HG03575 (cell line): ENCODE measurements around the gene IFNA14.
"Not testable (repeated sequence)": the region's sequence is repeated elsewhere in the genome, so short reads cannot be mapped to it uniquely, and the experiment has no call there.

Experiments
- ATAC-seq: cut with Tn5 transposase; IDR thresholded peaks from one replicate; pipeline ENCODE4 v1.9.1; 2021; ENCODE audit not compliant: unreplicated experiment, insufficient number of reproducible peaks, low FRiP score; ENCODE audit errors: extremely low read depth

The IFNA14 gene

DNA sequence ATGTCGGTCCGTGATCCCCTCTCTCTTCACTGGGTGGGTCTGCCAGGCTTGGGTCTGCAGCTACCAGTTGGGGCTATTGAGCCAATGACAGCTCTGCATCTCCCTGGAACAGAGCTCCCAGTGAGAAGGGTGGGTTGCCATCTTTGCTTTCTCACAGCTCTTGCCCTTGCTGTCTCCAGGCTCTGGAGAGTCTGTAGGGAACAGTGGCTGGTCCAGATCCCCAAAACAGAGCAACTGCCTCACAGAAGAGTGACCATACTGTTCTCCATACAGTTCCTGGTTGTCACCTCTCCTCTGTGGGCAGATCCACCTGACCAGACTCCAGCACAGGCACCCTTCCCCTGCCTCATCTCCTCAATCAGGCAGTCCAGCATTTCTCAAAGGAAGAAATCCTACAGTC lies 6.5 kb downstream of the IFNA14 start:
- ATAC-seq = no peak

DNA sequence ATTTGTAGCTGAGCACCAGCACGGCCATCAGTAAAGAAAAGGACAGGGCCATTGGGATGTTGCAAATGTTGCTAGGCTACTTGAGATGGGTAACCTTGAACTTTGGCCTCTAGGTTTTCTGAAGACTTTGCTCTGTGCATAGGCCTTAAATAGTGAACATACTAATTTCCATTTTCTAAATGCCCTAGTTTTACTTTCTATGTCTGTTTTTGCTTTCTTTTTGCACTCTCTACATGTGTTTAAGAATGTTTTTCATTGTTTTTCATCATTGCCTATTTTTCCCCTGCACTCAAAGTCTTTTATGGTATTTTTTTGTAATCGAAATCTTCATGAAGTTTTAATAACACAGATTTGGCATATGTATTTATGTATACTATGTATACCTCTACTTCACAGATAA lies 11.7 kb downstream of the IFNA14 start, which contains the start of gene IFNA17:
Gene IFNA17 (minus strand): TSS at position 101 of the 400 bp plus-strand sequence. CDS start 49 bp downstream, at position 52.
- ATAC-seq = no peak

DNA sequence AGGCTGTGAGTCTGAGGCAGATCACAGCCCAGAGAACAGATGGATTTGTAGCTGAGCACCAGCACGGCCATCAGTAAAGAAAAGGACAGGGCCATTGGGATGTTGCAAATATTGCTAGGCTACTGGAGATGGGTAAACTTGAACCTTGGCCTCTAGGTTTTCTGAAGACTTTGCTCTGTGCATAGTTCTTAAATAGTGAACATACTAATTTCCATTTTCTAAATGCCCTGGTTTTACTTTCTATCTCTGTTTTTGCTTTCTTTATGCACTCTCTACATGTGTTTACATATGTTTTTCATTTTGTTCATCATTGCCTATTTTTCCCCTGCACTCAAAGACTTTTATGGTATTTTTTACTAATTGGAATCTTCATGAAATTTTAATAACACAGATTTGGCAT lies 22.6 kb downstream of the IFNA14 start, which contains the start of gene IFNA16:
Gene IFNA16 (minus strand): TSS at position 101 of the 400 bp plus-strand sequence. CDS start 6 bp downstream, at position 95.
- not testable (repeated sequence) for ATAC-seq

DNA sequence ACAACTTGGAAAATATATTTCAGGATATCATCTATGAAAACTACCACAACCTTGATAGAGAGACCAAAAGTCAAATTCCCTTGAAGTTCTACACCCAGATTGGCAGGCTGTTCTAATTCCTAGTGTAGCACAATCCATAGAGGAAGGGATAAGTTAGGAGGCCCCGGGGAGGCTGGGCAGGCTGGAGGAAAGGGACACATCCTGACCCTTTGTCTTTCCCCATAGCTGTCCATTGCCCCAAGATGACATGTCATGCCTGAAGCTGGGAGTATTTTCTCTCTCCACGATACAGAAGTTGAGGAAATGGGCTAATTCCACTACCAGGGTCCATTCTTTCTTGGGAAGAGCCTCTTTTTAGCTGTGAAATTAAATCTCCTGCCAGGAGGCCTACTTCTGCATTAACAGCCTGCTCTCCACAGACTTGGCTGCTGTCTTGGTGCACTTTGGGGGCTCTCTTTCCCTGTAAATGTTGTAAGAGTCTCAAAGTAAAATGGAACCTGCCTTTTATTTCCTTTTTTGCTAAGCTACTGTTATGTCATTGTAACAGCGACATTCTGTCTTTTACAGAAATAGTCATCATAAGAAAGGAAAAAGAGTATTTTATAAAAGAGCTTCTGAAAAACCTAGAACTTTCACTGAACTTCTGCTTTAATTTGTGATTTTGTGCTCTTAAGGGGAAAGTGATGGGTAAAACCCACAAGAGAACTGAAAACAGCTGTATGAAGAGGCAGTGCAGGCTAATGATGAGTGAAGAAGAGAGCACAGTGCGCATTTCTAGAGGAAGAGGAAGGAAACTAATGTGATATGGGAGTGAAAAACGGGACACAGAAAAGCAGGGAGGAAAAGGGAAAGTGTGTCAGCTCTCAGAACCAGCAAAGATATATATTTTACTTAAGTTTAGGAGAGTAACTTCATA lies 26.1 kb downstream of the IFNA14 start:
- ATAC-seq = peak; percentile 66

DNA sequence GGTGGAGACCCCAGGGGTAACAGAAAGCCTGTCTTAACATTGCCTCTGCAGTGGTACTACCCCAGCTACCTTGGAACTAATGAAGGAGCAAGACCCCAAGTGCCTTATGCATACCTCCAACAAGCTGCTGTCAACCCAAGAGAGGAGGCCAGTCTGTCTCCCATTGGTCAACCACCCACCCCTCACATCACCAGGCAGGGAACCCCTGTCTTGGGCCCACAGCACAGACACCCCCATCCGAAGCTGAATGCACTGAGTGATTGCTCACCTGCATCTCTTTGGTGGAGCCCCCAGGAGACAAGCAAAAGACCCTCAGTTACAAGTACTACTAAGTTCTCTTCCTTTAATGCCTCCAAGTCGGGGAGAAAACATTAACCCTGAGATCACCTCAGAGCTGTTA lies 27.6 kb downstream of the IFNA14 start:
- ATAC-seq = not testable (repeated sequence)

DNA sequence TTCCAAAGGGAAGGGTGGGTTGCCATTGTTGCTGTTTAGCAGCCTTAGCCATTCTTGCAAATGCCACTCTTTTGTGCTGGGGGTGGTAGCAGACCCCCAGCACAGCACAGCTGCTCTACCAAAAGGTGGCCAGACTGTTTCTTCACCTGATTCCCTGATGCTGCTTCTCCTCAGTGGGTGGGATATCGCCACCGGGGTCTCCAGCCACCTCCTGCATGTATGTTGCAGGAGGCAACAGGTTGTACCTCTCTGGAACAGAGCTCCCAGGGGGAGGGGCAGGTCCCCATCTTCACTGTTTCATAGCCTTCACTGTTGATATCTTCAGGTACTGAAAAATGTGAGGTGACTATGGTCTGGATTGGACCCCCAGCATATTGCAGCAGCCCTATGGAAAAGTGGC lies 29.0 kb downstream of the IFNA14 start:
- ATAC-seq = not testable (repeated sequence)

DNA sequence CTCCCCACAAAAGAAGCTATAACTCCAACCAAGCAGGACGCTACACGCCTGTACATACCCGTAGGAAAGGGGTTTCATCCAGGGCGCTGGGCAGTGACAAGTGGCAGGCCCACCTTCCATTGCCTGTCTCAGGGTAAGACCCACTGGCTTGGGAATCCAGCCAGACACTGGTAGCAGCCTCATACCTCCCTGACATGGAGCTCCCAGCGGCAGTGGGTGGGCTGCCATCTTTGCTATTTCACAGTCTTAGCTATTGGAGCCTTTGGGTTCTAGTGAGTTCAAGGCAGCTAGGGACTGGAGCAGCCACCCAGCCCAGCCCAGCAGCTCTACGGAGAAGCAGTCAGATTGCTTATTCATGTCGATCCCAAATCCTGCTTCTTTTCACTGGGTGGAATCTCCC lies 29.5 kb downstream of the IFNA14 start:
- ATAC-seq = no peak

DNA sequence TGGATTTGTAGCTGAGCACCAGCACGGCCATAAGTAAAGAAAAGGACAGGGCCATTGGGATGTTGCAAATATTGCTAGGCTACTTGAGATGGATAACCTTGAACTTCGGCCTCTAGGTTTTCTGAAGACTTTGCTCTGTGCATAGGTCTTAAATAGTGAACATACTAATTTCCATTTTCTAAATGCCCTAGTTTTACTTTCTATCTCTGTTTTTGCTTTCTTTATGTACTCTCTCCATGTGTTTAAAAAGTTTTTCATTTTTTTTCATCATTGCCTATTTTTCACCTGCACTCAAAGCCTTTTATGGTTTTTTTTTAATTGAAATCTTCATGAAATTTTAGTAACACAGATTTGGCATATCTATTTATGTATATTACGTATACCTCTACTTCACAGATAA lies 32.8 kb downstream of the IFNA14 start, which contains the start of gene IFNA10:
Gene IFNA10 (minus strand): TSS at position 101 of the 400 bp plus-strand sequence. CDS start 46 bp downstream, at position 55.
- not testable (repeated sequence) for ATAC-seq

DNA sequence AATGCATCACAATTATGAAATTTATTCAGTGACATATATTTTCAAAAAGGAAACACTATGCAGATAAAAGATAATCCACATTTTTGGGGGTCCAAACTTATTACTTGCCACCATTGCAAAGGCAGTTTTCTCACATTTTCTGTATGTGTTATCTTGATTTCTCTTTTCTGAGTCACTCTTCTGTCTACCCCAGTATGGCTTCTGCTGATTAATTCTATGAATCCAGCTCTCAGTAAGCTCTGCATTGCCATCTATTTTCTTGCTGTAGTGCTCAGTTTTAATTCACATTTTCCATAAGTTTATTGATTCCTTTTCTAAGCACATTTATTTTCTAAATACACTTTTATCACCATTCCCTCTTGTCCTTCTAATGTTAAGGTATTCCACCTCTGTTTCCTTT lies 34.6 kb downstream of the IFNA14 start:
- ATAC-seq = no peak

DNA sequence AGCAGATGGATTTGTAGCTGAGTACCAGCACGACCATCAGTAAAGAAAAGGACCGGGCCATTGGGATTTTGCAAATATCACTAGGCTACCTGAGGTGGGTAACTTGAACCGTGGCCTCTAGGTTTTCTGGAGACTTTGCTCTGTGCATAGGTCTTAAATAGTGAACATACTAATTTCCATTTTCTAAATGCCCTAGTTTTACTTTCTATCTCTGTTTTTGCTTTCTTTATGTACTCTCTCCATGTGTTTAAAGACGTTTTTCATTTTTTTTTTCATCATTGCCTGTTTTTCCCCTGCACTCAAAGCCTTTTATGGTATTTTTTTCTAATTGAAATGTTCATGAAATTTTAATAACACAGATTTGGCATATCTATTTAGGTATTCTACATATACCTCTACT lies 37.7 kb downstream of the IFNA14 start, which contains the start of gene IFNA7:
Gene IFNA7 (minus strand): TSS at position 101 of the 400 bp plus-strand sequence. CDS start 40 bp downstream, at position 61.
- ATAC-seq = not testable (repeated sequence)

DNA sequence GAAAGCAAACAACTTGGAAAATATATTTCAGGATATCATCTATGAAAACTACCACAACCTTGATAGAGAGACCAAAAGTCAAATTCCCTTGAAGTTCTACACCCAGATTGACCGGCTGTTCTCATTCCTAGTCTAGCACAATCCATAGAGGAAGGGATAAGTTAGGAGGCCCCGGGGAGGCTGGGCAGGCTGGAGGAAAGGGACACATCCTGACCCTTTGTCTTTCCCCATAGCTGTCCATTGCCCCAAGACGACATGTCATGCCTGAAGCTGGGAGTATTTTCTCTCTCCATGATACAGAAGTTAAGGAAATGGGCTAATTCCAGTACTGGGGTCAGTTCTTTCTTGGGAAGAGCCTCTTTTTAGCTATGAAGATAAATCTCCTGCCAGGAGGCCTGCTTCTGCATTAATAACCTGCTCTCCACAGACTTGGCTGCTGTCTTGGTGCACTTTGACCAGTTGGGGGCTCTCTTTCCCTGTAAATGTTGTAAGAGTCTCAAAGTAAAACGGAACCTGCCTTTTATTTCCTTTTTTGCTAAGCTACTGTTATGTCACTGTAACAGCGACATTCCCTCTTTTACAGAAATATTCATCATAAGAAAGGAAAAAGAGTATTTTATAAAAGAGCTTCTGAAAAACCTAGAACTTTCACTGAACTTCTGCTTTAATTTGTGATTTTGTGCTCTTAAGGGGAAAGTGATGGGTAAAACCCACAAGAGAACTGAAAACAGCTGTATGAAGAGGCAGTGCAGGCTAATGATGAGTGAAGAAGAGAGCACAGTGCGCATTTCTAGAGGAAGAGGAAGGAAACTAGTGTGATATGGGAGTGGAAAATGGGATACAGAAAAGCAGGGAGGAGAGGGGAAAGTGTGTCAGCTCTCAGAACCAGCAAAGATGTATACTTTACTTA lies 44.7 kb downstream of the IFNA14 start:
- ATAC-seq = peak; percentile 91
